H1 (cell line): ENCODE results near the gene NFATC4. TPM values are rescaled to one million over a fixed set of nuclear protein-coding genes. Genes with fewer than 3 reads are reported as not detected.

Experiments
- CTCF ChIA-PET: fragments of 300-600 bp; sonication (Branson Sonifier 250); formaldehyde crosslinking; loops from one replicate; lab custom pipeline; 2021; ENCODE audit not compliant: partially characterized antibody; lab: Charles Lee
- POLR2A ChIA-PET: fragments of 300-600 bp; sonication (Branson Sonifier 250); formaldehyde crosslinking; loops from one replicate; lab custom pipeline; 2021; ENCODE audit warnings: inconsistent platforms; ENCODE audit not compliant: partially characterized antibody; lab: Charles Lee
- DNase-seq, 2 experiments: peaks; one replicate each; pipeline versions ENCODE4 v3.0.0 to v3.0.0-alpha.2; 2010 to 2022; ENCODE audit warnings: low spot score in 2 of 2, low read depth in 1 of 2, mixed read lengths in 1 of 2
- FAIRE-seq: peaks from 2 replicates; lab custom pipeline; 2011; peaks lifted over from hg19 to GRCh38; lab: Jason Lieb, UNC
- H2AFZ ChIP-seq: 2 replicates; pipeline ENCODE4 v1.8.1; 2012; ENCODE audit warnings: low read length, inconsistent platforms
- H2AK5ac ChIP-seq: 2 replicates; pipeline ENCODE4 v1.6.1; 2013; ENCODE audit warnings: low read depth, low read length
- H2BK120ac ChIP-seq: replicated peaks from 2 replicates; pipeline ENCODE3; 2013; ENCODE audit warnings: low read depth, low read length, inconsistent platforms
- H2BK12ac ChIP-seq: 2 replicates; pipeline ENCODE4 v1.6.1; 2013; ENCODE audit warnings: low read depth, low read length
- H2BK15ac ChIP-seq: 2 replicates; pipeline ENCODE4 v1.6.1; 2013; ENCODE audit warnings: low read length
- H2BK20ac ChIP-seq: 2 replicates; pipeline ENCODE4 v1.6.1; 2013; ENCODE audit warnings: low read length
- H2BK5ac ChIP-seq: 2 replicates; pipeline ENCODE4 v1.6.1; 2013; ENCODE audit warnings: low read depth, low read length
- H3K14ac ChIP-seq: 2 replicates; pipeline ENCODE4 v1.6.1; 2013; ENCODE audit warnings: inconsistent platforms; ENCODE audit not compliant: insufficient read length
- H3K18ac ChIP-seq: 2 replicates; pipeline ENCODE4 v1.6.1; 2013; ENCODE audit warnings: low read length; ENCODE audit errors: extremely low read depth
- H3K23ac ChIP-seq: 2 replicates; pipeline ENCODE4 v1.6.1; 2013; ENCODE audit warnings: inconsistent platforms; ENCODE audit not compliant: insufficient read length
- H3K23me2 ChIP-seq: 2 replicates; pipeline ENCODE4 v1.6.1; 2013; ENCODE audit warnings: low read depth, low read length
- H3K27ac ChIP-seq: 2 replicates; pipeline ENCODE4 v1.6.1; 2011; ENCODE audit warnings: low read depth, low read length, inconsistent platforms
- H3K27me3 ChIP-seq, 4 experiments: replicated peaks in 1 of 4; 1 replicate in 1 of 4; 2 replicates in 3 of 4; pipeline versions ENCODE4 v1.6.1 to v1.8.1; 2011 to 2013; ENCODE audit warnings: low read length in 3 of 4, mild to moderate bottlenecking in 3 of 4, inconsistent platforms in 2 of 4, mixed read lengths in 2 of 4, moderate library complexity in 1 of 4; ENCODE audit not compliant: control insufficient read depth in 3 of 4, insufficient read depth in 3 of 4; ENCODE audit errors: extremely low read depth in 1 of 4
- H3K36me3 ChIP-seq, 4 experiments: 2 replicates each; pipeline versions ENCODE4 v1.6.1 to v1.8.1; 2011 to 2013; ENCODE audit warnings: mild to moderate bottlenecking in 4 of 4, low read length in 3 of 4, moderate library complexity in 2 of 4, control low read depth in 1 of 4, inconsistent platforms in 1 of 4; ENCODE audit not compliant: insufficient read depth in 4 of 4, control insufficient read depth in 2 of 4
- H3K4ac ChIP-seq: replicated peaks from 2 replicates; pipeline ENCODE3; 2013; ENCODE audit warnings: low read length, low read depth, mixed read lengths, inconsistent platforms; ENCODE audit not compliant: insufficient read length
- H3K4me1 ChIP-seq, 4 experiments: replicated peaks in 1 of 4; 1 replicate in 1 of 4; 2 replicates in 3 of 4; pipeline versions ENCODE4 v1.6.1 to v1.8.1; 2011 to 2013; ENCODE audit warnings: low read length in 3 of 4, inconsistent platforms in 2 of 4, mixed read lengths in 1 of 4; ENCODE audit not compliant: insufficient read depth in 4 of 4, control insufficient read depth in 3 of 4
- H3K4me2 ChIP-seq, 2 experiments: 2 replicates each; pipeline versions ENCODE4 v1.6.1 to v1.8.1; 2011 to 2013; ENCODE audit warnings: low read depth in 2 of 2, low read length in 2 of 2, control low read depth in 1 of 2, inconsistent platforms in 1 of 2, mild to moderate bottlenecking in 1 of 2; ENCODE audit not compliant: insufficient read depth in 1 of 2
- H3K4me3 ChIP-seq, 4 experiments: fragments of 200-600, 300-600 bp in 1 of 4; sonication (generic), shearing (Covaris generic), sonication (Bioruptor Twin) in 1 of 4; 2 replicates each; pipeline versions ENCODE4 v1.5.1 to v1.8.1; 2011 to 2016; ENCODE audit warnings: low read length in 4 of 4, low read depth in 3 of 4, control low read depth in 2 of 4, inconsistent platforms in 2 of 4, mild to moderate bottlenecking in 2 of 4, mixed read lengths in 1 of 4, moderate library complexity in 1 of 4; ENCODE audit not compliant: insufficient read depth in 2 of 4; ENCODE audit errors: extremely low read depth in 1 of 4
- H3K56ac ChIP-seq: replicated peaks from 2 replicates; pipeline ENCODE3; 2013; ENCODE audit warnings: low read depth, mild to moderate bottlenecking, mixed read lengths, low read length, inconsistent platforms; ENCODE audit not compliant: insufficient read length
- H3K79me1 ChIP-seq: 2 replicates; pipeline ENCODE4 v1.6.1; 2013; ENCODE audit warnings: low read depth, low read length, control low read depth
- H3K79me2 ChIP-seq, 2 experiments: 2 replicates each; pipeline versions ENCODE4 v1.6.1 to v1.8.1; 2012 to 2013; ENCODE audit warnings: low read length in 2 of 2, mild to moderate bottlenecking in 2 of 2, inconsistent platforms in 1 of 2; ENCODE audit not compliant: insufficient read depth in 2 of 2, control insufficient read depth in 1 of 2
- H3K9ac ChIP-seq, 4 experiments: replicated peaks in 1 of 4; 1 replicate in 1 of 4; 2 replicates in 3 of 4; pipeline versions ENCODE4 v1.6.1 to v1.8.1; 2011 to 2013; ENCODE audit warnings: low read depth in 3 of 4, low read length in 3 of 4, control low read depth in 2 of 4, mild to moderate bottlenecking in 2 of 4, moderate library complexity in 2 of 4, inconsistent platforms in 1 of 4; ENCODE audit errors: extremely low read depth in 1 of 4
- H3K9me3 ChIP-seq, 2 experiments: 2 replicates each; pipeline versions ENCODE4 v1.6.1 to v1.8.1; 2012 to 2013; ENCODE audit warnings: mild to moderate bottlenecking in 2 of 2, moderate library complexity in 2 of 2, control low read depth in 1 of 2, inconsistent platforms in 1 of 2, low read depth in 1 of 2, low read length in 1 of 2, mixed read lengths in 1 of 2; ENCODE audit not compliant: insufficient read depth in 2 of 2
- H4K20me1 ChIP-seq, 2 experiments: replicated peaks in 1 of 2; 2 replicates each; pipeline versions ENCODE3 to v1.8.1; 2011 to 2013; ENCODE audit warnings: inconsistent platforms in 2 of 2, low read length in 2 of 2, mild to moderate bottlenecking in 1 of 2; ENCODE audit not compliant: insufficient read depth in 2 of 2, control insufficient read depth in 1 of 2
- H4K5ac ChIP-seq: 2 replicates; pipeline ENCODE4 v1.6.1; 2013; ENCODE audit warnings: low read length, low read depth, mixed read lengths, inconsistent platforms; ENCODE audit not compliant: insufficient read length
- H4K8ac ChIP-seq: 2 replicates; pipeline ENCODE4 v1.8.0; 2013; ENCODE audit warnings: mild to moderate bottlenecking, moderate library complexity, low read length, inconsistent platforms; ENCODE audit not compliant: insufficient read depth; ENCODE audit errors: extremely low read depth
- H4K91ac ChIP-seq: replicated peaks from 2 replicates; pipeline ENCODE3; 2013; ENCODE audit warnings: low read length, mixed read lengths, inconsistent platforms; ENCODE audit not compliant: insufficient read length
- ATF2 ChIP-seq: IDR thresholded peaks from 2 replicates; pipeline ENCODE4 v1.6.1; 2012; ENCODE audit warnings: low read length, inconsistent platforms
- BCL11A ChIP-seq, 2 experiments: IDR thresholded peaks; one replicate each; pipeline ENCODE4 v1.6.1; 2011; ENCODE audit warnings: low read depth in 2 of 2, low read length in 2 of 2, mild to moderate bottlenecking in 2 of 2
- CTCF ChIP-seq, 3 experiments: IDR thresholded peaks; 1 replicate in 2 of 3; 2 replicates in 1 of 3; pipeline versions ENCODE4 v1.5.1 to v1.6.1; 2011; ENCODE audit warnings: low read length in 3 of 3, mild to moderate bottlenecking in 3 of 3, inconsistent platforms in 2 of 3, low read depth in 1 of 3, moderate library complexity in 1 of 3; ENCODE audit not compliant: insufficient read depth in 1 of 3; ENCODE audit errors: control extremely low read depth in 1 of 3
- GTF2F1 ChIP-seq: IDR thresholded peaks from 2 replicates; pipeline ENCODE4 v1.6.1; 2012; ENCODE audit warnings: low read depth, low read length, improper control_type of control experiment, borderline replicate concordance
- RFX5 ChIP-seq: IDR thresholded peaks from 2 replicates; pipeline ENCODE4 v1.6.1; 2011; ENCODE audit warnings: low read depth, low read length, improper control_type of control experiment, borderline replicate concordance
- RNF2 ChIP-seq: fragments of 200-900, 300-1000 bp; sonication (generic); IDR thresholded peaks from 2 replicates; pipeline ENCODE4 v1.7.1; 2016; ENCODE audit warnings: borderline replicate concordance, low read depth, mild to moderate bottlenecking, antibody characterized with exemption, low read length; ENCODE audit not compliant: poor library complexity, severe bottlenecking; ENCODE audit errors: missing control alignments
- SIRT6 ChIP-seq: IDR thresholded peaks from one replicate; pipeline ENCODE4 v1.7.1; 2012; ENCODE audit warnings: low read length, inconsistent platforms
- USF2 ChIP-seq: IDR thresholded peaks from 2 replicates; pipeline ENCODE4 v1.6.1; 2011; ENCODE audit warnings: low read length, improper control_type of control experiment
- WGBS, 2 experiments: shearing (Covaris generic) in 1 of 2; methylation state at CpG; one replicate each; pipeline versions ENCODE4 v1.1.6 to v1.1.7; 2013 to 2015; ENCODE audit warnings: low lambda C conversion rate in 2 of 2, mixed read lengths in 2 of 2, inconsistent platforms in 1 of 2, low coverage in 1 of 2, missing lambda C conversion rate in 1 of 2; ENCODE audit not compliant: insufficient replicate concordance in 2 of 2, insufficient coverage in 1 of 2, insufficient read length in 1 of 2; ENCODE audit errors: extremely low coverage in 1 of 2, missing lambda C conversion rate in 1 of 2; 5-methylcytosine and 5-hydroxymethylcytosine counted together
- polyA plus RNA-seq, 7 experiments: library from polyadenylated mRNA; depleted of rRNA in 3 of 7; stranded (reverse) in 5 of 7; unstranded in 2 of 7; fragments of >200 nt in 5 of 7; fragments of 200-250 nt in 2 of 7; gene quantifications; 1 replicate in 5 of 7; 2 replicates in 1 of 7; 4 replicates in 1 of 7; pipeline versions ENCODE4 v1.2.1 to v1.2.3, GENCODE V29; 2011 to 2013; ENCODE audit warnings: missing spikeins in 2 of 7, mixed read lengths in 2 of 7
- total RNA-seq: library from RNA; stranded (reverse); fragmentation: NEBNext Ultra II Directional; extraction: Animal tissue kit (Norgen Biotek cat#: 25700); gene quantifications from 2 replicates; pipeline ENCODE4 v1.2.1, GENCODE V29; 2021

NFATC4 gene
- total and polyA plus RNA-seq, 2 of the 8 experiments (the other 6 are each of a cell fraction or from before 2014, with no cell fraction given): 47.3 to 50.3 TPM

- H2AFZ ChIP-seq: no peak overlapping the region
- no peaks in the 10 kb centered on the region for H3K79me1 ChIP-seq
- no peak overlapping the region for H3K14ac ChIP-seq
- no peaks in the 10 kb centered on the region for H3K9me3 ChIP-seq
- no peak overlapping the region for H4K8ac ChIP-seq
- H2BK120ac ChIP-seq: no peak overlapping the region
- H2BK5ac ChIP-seq: no peak overlapping the region
- H2BK15ac ChIP-seq: no peak overlapping the region
- H3K23ac ChIP-seq: no peak overlapping the region
- H3K36me3 ChIP-seq: no peaks in the 10 kb centered on the region
- H3K23me2 ChIP-seq: peaks cover 7% of the 10 kb centered on the region; the same call in 1 of the 2 replicates
- peaks cover 0 to 3% (median under 1%) of the 10 kb centered on the region in 4 experiments; a peak in 2 of 7 replicates for H3K27me3 ChIP-seq
- H3K18ac ChIP-seq: no peak overlapping the region
- no peak overlapping the region for H3K4me2 ChIP-seq
- no peak for FAIRE-seq
- H2AK5ac ChIP-seq: no peak overlapping the region
- no peak for DNase-seq
- H3K9ac ChIP-seq: no peak overlapping the region
- H2BK12ac ChIP-seq: no peak overlapping the region
- peaks cover 0 to 12% (median 7%) of the 10 kb centered on the region in 4 experiments; a peak in 6 of 7 replicates for H3K4me1 ChIP-seq
- H2BK20ac ChIP-seq: no peak overlapping the region
- no peaks in the 10 kb centered on the region for H4K20me1 ChIP-seq
- H3K79me2 ChIP-seq: no peaks in the 10 kb centered on the region
- H3K4me3 ChIP-seq: no peak overlapping the region
- POLR2A ChIA-PET: no interaction called here
- H4K5ac ChIP-seq: no peak overlapping the region
- no peak overlapping the region for H3K4ac ChIP-seq
- H3K27ac ChIP-seq: no peak overlapping the region
- no peak overlapping the region for H3K56ac ChIP-seq
- CTCF ChIA-PET: interaction anchor here (0.8 to 4.3 kb wide), 6 partner anchors 12 to 69 kb away, joined by 3 to 35 read pairs (median 4); no protein-coding TSS in a partner anchor
- WGBS, 2 experiments: 87% methylated on average over 3 of the region's 3 CpGs; no CpG with 5 or more reads in 1 of the 2 experiments
- H4K91ac ChIP-seq: no peak overlapping the region
- TF ChIP-seq USF2: no peak
- no peak for TF ChIP-seq BCL11A (IDR thresholded peaks at IDR 0.05; ENCODE audit: low read depth in 2 of 2, low read length in 2 of 2)
- no peak for TF ChIP-seq GTF2F1
- TF ChIP-seq CTCF (IDR thresholded peaks at IDR 0.05; ENCODE audit: control extremely low read depth in 1 of 3, insufficient read depth in 1 of 3, low read depth in 1 of 3, low read length in 3 of 3): no peak
- TF ChIP-seq RFX5: no peak
- no peak for TF ChIP-seq ATF2
- TF ChIP-seq SIRT6: no peak
- TF ChIP-seq RNF2: no peak
Measured at GRCh38 chr14:24394275-24394674, 26.3 kb downstream of the NFATC4 start.
